K562 (cell line): Measurements from ENCODE around the gene CDC20. TPM values are rescaled to one million over a fixed set of nuclear protein-coding genes. Genes with fewer than 3 reads are reported as not detected.

Experiments used
- AFF4 ChIP-seq: sonication (generic); formaldehyde crosslinking; IDR thresholded peaks from 2 replicates; pipeline ENCODE4 v1.8.0; 2023; ENCODE audit warnings: mild to moderate bottlenecking, missing genetic modification reagents
- CREB3L1 ChIP-seq: fragments of 450-650 bp; IDR thresholded peaks from 2 replicates; pipeline ENCODE4 v1.6.1; 2014; ENCODE audit warnings: low read depth, mild to moderate bottlenecking, moderate library complexity, borderline replicate concordance
- DNMT1 ChIP-seq: fragments of 450-650 bp; IDR thresholded peaks from 2 replicates; pipeline ENCODE4 v1.6.1; 2016; ENCODE audit warnings: antibody characterized with exemption, mild to moderate bottlenecking
- HDAC3 ChIP-seq: fragments of 450-650 bp; IDR thresholded peaks from 2 replicates; pipeline ENCODE4 v1.6.1; 2018; ENCODE audit warnings: borderline replicate concordance, mild to moderate bottlenecking, moderate library complexity; ENCODE audit not compliant: partially characterized antibody
- KDM5B ChIP-seq: fragments of 200-600 bp; sonication (generic); IDR thresholded peaks from 2 replicates; pipeline ENCODE4 v1.6.1; 2012; ENCODE audit warnings: low read depth, mild to moderate bottlenecking, moderate library complexity, low read length, control low read depth, inconsistent platforms; ENCODE audit not compliant: insufficient replicate concordance
- PHF21A ChIP-seq: fragments of 450-650 bp; IDR thresholded peaks from 2 replicates; pipeline ENCODE4 v1.6.1; 2017; ENCODE audit warnings: low read depth, borderline replicate concordance
- PYGO2 ChIP-seq: fragments of 450-650 bp; IDR thresholded peaks from 2 replicates; pipeline ENCODE4 v1.6.1; 2016; ENCODE audit warnings: mild to moderate bottlenecking, missing genetic modification characterization, moderate library complexity, missing compliant biosample characterization
- RBM39 ChIP-seq: fragments of 200-400 bp; formaldehyde crosslinking; optimal IDR thresholded peaks from 2 replicates; pipeline ENCODE3; 2018; ENCODE audit warnings: low read depth, low read length
- TEAD2 ChIP-seq: fragments of 450-650 bp; IDR thresholded peaks from 2 replicates; pipeline ENCODE4 v1.6.1; 2016; ENCODE audit warnings: missing genetic modification characterization, control low read depth, missing compliant biosample characterization
- ZC3H11A ChIP-seq: IDR thresholded peaks from 2 replicates; pipeline ENCODE4 v1.6.1; 2012; ENCODE audit warnings: low read depth, low read length, improper control_type of control experiment
- ZEB2 ChIP-seq: fragments of 450-650 bp; IDR thresholded peaks from 2 replicates; pipeline ENCODE4 v1.6.1; 2016
- ZNF134 ChIP-seq: fragments of 250-450 bp; sonication (Bioruptor Pico); conservative IDR thresholded peaks from 2 replicates; pipeline ENCODE4 v1.4.0; 2020
- ZNF318 ChIP-seq, 2 experiments: fragments of 450-650 bp; IDR thresholded peaks; 2 replicates each; pipeline ENCODE4 v1.6.1; 2016; ENCODE audit warnings: mild to moderate bottlenecking in 2 of 2, borderline replicate concordance in 1 of 2, low read depth in 1 of 2, moderate library complexity in 1 of 2
- polyA plus RNA-seq, 8 experiments: library from polyadenylated mRNA; depleted of rRNA in 4 of 8; stranded (reverse) in 5 of 8; unstranded in 3 of 8; fragments of >200 nt; fragmentation: Nextera tagmentation in 2 of 8; fragmentation: Illumina TruSeq in 1 of 8; extraction: Ambion mirVana in 2 of 8; extraction: Trizol in 1 of 8; gene quantifications; 2 replicates each; pipeline versions ENCODE4 v1.2.1 to v1.2.3, GENCODE V29; 2011 to 2014; ENCODE audit warnings: inconsistent platforms in 1 of 8, missing spikeins in 1 of 8
- total RNA-seq, 7 experiments: library from RNA; depleted of rRNA in 6 of 7; stranded (reverse); fragments of >200 nt in 6 of 7; fragmentation: Illumina TruSeq in 2 of 7; extraction: Trizol in 2 of 7; gene quantifications; 2 replicates each; pipeline versions ENCODE4 v1.2.1 to v1.2.3, GENCODE V29; 2011 to 2021; ENCODE audit warnings: low replicate concordance in 1 of 7

The CDC20 gene
- total and polyA plus RNA-seq, 9 of the 15 experiments (the other 6 are each of a cell fraction or from before 2014, with no cell fraction given) = 45.2 to 224 (median 121) TPM

- TF ChIP-seq CREB3L1 (0 out of 2 replicates have a peak, but pooled peaks have one; percentile 32), AFF4 (CRISPR knock-in tag) (no peak), PYGO2 (0 out of 2 replicates have a peak, but pooled peaks have one; percentile 43), RBM39 (no peak), ZC3H11A (no peak), ZNF318 (IDR thresholded peaks at IDR 0.05; ENCODE audit: borderline replicate concordance in 1 of 2, low read depth in 1 of 2) (no peak), ZEB2 (peak; percentile 65; the same call in 1 of the 2 replicates), TEAD2 (tag) (no peak), DNMT1 (no peak), HDAC3 (peak; percentile 73), KDM5B (no peak), PHF21A (no peak), ZNF134 (no peak)
These were observed 46.6 kb downstream of the CDC20 start (continued) for GRCh38 chr1:43405219-43405875.
